Esophagus muscularis mucosa (tissue), 4 donors: ENCODE measurements around the gene PDCD1.

Experiments used
- EP300 ChIP-seq: sonication (generic); formaldehyde crosslinking; IDR thresholded peaks from one replicate; pipeline ENCODE4 v1.6.1; 2017; ENCODE audit warnings: antibody characterized with exemption
- POLR2A ChIP-seq: fragments of 450-650 bp; IDR thresholded peaks from one replicate; pipeline ENCODE4 v1.6.1; 2017; ENCODE audit warnings: antibody characterized with exemption, moderate library complexity, mild to moderate bottlenecking, low read depth
- TF ChIP-seq, protein P1 (sequence below), 3 experiments: fragments of 200-600 bp in 2 of 3; fragments of 450-650 bp in 1 of 3; sonication (generic) in 2 of 3; IDR thresholded peaks; one replicate each; pipeline ENCODE4 v1.5.1; 2017 to 2019; ENCODE audit warnings: antibody characterized with exemption in 3 of 3, mild to moderate bottlenecking in 2 of 3, moderate library complexity in 1 of 3

GRCh38 chr2:241808051-241808720 lies 50.5 kb downstream of the PDCD1 start:
- TF ChIP-seq, protein P1, sequence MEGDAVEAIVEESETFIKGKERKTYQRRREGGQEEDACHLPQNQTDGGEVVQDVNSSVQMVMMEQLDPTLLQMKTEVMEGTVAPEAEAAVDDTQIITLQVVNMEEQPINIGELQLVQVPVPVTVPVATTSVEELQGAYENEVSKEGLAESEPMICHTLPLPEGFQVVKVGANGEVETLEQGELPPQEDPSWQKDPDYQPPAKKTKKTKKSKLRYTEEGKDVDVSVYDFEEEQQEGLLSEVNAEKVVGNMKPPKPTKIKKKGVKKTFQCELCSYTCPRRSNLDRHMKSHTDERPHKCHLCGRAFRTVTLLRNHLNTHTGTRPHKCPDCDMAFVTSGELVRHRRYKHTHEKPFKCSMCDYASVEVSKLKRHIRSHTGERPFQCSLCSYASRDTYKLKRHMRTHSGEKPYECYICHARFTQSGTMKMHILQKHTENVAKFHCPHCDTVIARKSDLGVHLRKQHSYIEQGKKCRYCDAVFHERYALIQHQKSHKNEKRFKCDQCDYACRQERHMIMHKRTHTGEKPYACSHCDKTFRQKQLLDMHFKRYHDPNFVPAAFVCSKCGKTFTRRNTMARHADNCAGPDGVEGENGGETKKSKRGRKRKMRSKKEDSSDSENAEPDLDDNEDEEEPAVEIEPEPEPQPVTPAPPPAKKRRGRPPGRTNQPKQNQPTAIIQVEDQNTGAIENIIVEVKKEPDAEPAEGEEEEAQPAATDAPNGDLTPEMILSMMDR (IDR thresholded peaks at IDR 0.05) = no peak
- no peak for TF ChIP-seq POLR2A
- no peak for TF ChIP-seq EP300
